ENCODE measurements around the gene SCN10A. TPM values are rescaled to one million over a fixed set of nuclear protein-coding genes. Genes with fewer than 3 reads are reported as not detected.

The SCN10A gene
- total RNA-seq, 1 donor from 2014 or later: not detected

DNA sequence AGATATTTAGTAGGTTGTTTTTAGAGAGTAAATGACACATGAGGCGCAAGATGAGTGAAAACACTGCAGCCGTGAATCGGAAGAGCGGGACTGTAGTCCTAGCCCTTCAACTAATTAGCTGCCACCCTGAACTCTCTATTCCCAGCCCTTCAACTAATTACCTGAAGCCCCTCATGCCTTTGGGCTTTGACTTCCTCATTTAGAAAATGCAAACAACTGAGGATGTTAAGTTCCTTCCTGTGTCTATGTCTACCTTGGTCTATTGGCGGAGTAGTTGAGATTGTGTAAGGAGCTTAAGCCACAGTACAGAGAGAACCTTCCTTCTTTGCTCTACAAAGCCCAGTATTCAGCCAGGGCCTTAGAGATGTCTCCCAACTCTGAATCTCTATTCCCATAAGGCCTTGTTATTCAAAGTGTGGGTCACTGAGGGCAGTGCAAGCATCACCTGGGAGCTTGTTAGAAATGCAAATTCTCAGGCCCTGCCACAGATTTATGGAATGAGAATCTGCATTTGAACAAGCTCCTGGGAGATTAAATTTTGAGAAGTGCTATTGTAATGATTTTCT is 94.7 kb downstream of the SCN10A start:
- no peaks in the 10 kb centered on the region for H3K4me1 Mint-ChIP-seq
- no peak for DNase-seq
- H3K27ac Mint-ChIP-seq: no peak overlapping the region
- H3K36me3 Mint-ChIP-seq (ENCODE audit: low read depth): no peaks in the 10 kb centered on the region
- ATAC-seq (ENCODE audit: low read depth): no peak
- no peak overlapping the region for H3K4me3 Mint-ChIP-seq
- intact Hi-C loops (cut with micrococcal nuclease): no loop called here
- POLR2A ChIA-PET: no interaction called here
- no peaks in the 10 kb centered on the region for H3K9me3 Mint-ChIP-seq
- CTCF ChIA-PET: no interaction called here
- no peaks in the 10 kb centered on the region for H3K27me3 Mint-ChIP-seq
- TF ChIP-seq, protein P1, sequence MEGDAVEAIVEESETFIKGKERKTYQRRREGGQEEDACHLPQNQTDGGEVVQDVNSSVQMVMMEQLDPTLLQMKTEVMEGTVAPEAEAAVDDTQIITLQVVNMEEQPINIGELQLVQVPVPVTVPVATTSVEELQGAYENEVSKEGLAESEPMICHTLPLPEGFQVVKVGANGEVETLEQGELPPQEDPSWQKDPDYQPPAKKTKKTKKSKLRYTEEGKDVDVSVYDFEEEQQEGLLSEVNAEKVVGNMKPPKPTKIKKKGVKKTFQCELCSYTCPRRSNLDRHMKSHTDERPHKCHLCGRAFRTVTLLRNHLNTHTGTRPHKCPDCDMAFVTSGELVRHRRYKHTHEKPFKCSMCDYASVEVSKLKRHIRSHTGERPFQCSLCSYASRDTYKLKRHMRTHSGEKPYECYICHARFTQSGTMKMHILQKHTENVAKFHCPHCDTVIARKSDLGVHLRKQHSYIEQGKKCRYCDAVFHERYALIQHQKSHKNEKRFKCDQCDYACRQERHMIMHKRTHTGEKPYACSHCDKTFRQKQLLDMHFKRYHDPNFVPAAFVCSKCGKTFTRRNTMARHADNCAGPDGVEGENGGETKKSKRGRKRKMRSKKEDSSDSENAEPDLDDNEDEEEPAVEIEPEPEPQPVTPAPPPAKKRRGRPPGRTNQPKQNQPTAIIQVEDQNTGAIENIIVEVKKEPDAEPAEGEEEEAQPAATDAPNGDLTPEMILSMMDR (IDR thresholded peaks at IDR 0.05): no peak

DNA sequence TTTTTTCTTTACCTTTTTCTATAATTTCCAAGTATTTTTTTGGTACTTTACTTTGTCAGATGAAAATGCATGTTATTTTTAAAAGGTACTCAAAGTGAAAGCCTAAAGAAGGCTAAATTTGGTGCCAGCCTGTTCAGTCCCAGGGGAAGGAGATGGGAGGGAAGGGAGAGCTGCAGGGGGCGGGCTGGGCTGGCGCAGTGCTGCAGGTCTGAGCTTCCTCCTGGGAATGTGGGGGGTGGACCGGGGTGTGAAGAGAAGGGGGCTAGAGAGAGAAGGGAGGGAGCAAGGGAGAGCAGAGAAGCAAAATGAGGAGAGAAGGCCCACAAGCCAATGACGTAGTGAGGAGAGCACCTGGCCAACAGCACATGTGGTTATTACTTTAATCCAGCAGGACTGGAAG is 95.6 kb downstream of the SCN10A start:
- TF ChIP-seq, protein P1 (IDR thresholded peaks at IDR 0.05): no peak
- Mint-ChIP-seq H3K4me3 (no peak overlapping the region), H3K9me3 (no peaks in the 10 kb centered on the region), H3K27me3 (no peaks in the 10 kb centered on the region), H3K36me3 (ENCODE audit: low read depth) (no peaks in the 10 kb centered on the region), H3K27ac (no peak overlapping the region), H3K4me1 (no peaks in the 10 kb centered on the region)
- POLR2A ChIA-PET: no interaction called here
- CTCF ChIA-PET: no interaction called here
- no peak for ATAC-seq (ENCODE audit: low read depth)
- intact Hi-C loops (cut with micrococcal nuclease): no loop called here
- DNase-seq: no peak

DNA sequence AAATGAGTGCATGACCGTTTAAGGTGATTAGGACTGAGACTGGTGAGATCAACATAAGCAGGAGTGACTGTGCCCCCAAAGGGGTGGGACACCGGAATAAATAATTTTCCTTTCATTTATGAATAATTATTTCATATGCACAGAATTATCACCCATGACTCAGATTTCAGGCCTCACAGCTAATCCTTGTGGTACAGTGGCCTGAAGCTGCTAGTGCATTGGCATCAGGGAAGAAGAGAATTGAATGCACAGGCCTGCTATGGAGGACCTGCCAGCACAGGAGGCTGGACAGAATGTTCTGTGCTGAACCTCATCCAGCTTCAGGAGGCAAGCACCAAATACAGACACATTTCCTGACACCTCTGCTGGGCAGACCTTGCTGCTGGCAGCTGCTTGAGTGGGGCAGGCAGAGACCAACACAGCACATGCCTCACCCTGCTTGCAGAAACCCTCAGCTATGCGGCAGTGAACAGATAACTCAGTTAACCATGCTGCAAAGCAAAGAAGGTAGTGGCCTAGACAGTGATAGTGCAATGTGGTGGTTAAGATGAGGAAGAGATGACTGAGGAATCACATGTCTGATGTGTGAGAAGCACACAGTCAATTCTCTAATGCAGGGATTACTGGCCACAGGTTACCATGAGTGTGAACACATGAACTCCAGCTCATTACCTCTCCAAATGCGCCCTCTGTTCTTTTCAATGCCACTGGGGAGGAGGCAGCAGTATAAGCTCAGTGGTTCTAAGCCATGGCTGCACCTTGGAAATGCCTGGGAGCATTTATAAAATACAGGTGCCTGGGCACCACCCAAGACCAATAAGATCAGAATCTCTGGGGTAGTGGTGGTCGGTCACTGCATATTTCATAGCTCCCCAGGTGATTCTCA is 98.4 kb downstream of the SCN10A start:
- Mint-ChIP-seq H3K9me3 (no peaks in the 10 kb centered on the region), H3K27me3 (no peaks in the 10 kb centered on the region), H3K4me1 (no peaks in the 10 kb centered on the region), H3K27ac (no peak overlapping the region), H3K4me3 (no peak overlapping the region), H3K36me3 (ENCODE audit: low read depth) (no peaks in the 10 kb centered on the region)
- POLR2A ChIA-PET: no interaction called here
- intact Hi-C loops (cut with micrococcal nuclease): no loop called here
- TF ChIP-seq, protein P1 (IDR thresholded peaks at IDR 0.05): no peak
- ATAC-seq (ENCODE audit: low read depth): no peak
- no peak for DNase-seq
- CTCF ChIA-PET: no interaction called here

DNA sequence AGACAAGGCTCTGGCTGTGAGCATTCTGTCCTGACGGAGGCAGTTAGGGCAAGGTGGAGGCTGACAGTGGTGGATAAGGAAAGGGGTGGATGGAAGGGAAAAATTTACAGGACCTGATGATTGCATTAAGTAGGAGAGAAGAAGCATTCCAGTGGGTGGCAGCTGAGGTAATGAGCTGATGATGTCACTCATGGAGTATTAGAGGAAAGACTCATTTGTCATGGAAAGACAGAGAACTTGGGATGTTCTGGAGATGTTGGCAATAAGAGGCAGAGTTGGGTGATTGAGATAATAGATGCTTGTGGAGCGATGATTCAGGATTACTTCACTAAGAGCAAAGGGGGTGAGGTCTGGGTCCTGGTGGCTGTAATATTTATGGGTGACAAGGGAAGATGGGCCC is 102.9 kb downstream of the SCN10A start:
- H3K4me3 Mint-ChIP-seq: no peak overlapping the region
- intact Hi-C loops (cut with micrococcal nuclease): no loop called here
- no peak overlapping the region for H3K27ac Mint-ChIP-seq
- H3K27me3 Mint-ChIP-seq: peaks cover 13% of the 10 kb centered on the region
- no peaks in the 10 kb centered on the region for H3K9me3 Mint-ChIP-seq
- TF ChIP-seq, protein P1 (IDR thresholded peaks at IDR 0.05): no peak
- ATAC-seq (ENCODE audit: low read depth): no peak
- POLR2A ChIA-PET: no interaction called here
- H3K36me3 Mint-ChIP-seq (ENCODE audit: low read depth): no peaks in the 10 kb centered on the region
- CTCF ChIA-PET: no interaction called here
- no peaks in the 10 kb centered on the region for H3K4me1 Mint-ChIP-seq
- no peak for DNase-seq

DNA sequence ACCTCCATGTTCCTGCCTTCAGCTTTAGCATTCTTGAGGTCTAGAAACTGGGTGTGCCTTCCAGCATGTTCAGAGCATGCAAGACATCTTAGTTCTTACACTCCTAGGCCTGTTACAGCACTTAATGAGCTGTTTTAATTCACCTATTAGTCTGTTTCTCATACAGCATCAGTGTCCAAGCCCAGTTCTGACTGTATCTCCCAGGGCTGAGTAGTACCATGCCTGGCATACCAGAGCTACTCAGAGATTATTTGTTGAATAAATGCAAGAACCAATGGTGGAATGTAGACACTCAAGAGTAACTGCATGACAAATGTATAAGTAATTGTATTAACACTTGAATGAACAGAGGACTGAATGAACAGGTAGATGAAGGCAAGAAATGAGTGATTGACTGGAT is 104.7 kb downstream of the SCN10A start:
- H3K27ac Mint-ChIP-seq: no peak overlapping the region
- H3K4me1 Mint-ChIP-seq: no peaks in the 10 kb centered on the region
- H3K4me3 Mint-ChIP-seq: no peak overlapping the region
- ChIA-PET POLR2A (no interaction called here), CTCF (no interaction called here)
- no peaks in the 10 kb centered on the region for H3K36me3 Mint-ChIP-seq (ENCODE audit: low read depth)
- H3K9me3 Mint-ChIP-seq: no peaks in the 10 kb centered on the region
- DNase-seq (no peak), ATAC-seq (ENCODE audit: low read depth) (no peak)
- intact Hi-C loops (cut with micrococcal nuclease): no loop called here
- H3K27me3 Mint-ChIP-seq: peaks cover 16% of the 10 kb centered on the region
- TF ChIP-seq, protein P1 (IDR thresholded peaks at IDR 0.05): no peak
